ENCODE data around the gene NGEF.
A peak's percentile ranks its signal among the peaks of the same experiment; 100 is the strongest.

DNA sequence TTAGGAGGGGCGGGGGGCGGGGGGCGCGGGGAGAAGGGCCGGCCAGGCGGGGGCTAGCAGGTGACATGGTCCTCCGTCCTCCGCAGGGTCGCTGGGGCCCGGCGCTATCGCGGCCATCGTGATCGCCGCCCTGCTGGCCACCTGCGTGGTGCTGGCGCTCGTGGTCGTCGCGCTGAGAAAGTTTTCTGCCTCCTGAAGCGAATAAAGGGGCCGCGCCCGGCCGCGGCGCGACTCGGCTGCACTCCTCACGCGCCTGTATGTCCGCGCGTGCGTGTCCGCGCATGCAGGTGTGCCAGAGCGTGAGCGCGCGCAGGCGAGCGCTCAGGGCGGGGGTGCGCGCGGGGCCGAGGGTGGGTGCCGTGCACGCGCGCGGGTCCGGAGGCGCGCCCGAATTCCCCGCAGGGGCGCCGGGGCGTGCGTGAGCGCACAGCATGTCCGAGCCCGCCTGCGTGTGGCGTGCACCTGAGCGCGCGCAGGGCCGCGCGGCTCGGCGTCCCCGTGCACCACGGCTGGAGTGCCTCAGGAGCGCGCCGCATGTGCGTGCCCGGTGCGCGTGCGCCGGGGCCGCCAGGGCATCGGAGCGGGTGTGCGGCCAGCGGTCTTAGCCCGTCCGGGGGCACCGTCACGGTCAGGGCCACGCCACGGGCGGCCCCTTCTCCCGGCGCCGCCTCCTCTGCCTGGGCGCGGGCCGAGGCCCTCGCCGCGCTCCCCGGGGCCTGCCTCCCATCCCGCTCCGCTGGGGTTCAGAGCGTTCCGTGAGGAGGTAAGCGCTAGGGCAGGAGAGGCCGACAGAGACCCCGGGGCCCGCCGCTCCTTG is 136.7 kb downstream of the NGEF start:
- TF ChIP-seq, protein P1, sequence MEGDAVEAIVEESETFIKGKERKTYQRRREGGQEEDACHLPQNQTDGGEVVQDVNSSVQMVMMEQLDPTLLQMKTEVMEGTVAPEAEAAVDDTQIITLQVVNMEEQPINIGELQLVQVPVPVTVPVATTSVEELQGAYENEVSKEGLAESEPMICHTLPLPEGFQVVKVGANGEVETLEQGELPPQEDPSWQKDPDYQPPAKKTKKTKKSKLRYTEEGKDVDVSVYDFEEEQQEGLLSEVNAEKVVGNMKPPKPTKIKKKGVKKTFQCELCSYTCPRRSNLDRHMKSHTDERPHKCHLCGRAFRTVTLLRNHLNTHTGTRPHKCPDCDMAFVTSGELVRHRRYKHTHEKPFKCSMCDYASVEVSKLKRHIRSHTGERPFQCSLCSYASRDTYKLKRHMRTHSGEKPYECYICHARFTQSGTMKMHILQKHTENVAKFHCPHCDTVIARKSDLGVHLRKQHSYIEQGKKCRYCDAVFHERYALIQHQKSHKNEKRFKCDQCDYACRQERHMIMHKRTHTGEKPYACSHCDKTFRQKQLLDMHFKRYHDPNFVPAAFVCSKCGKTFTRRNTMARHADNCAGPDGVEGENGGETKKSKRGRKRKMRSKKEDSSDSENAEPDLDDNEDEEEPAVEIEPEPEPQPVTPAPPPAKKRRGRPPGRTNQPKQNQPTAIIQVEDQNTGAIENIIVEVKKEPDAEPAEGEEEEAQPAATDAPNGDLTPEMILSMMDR (IDR thresholded peaks at IDR 0.05), result peak; percentile 31
- no peak for TF ChIP-seq ZFX (IDR thresholded peaks at IDR 0.05; ENCODE audit: borderline replicate concordance)

Data from 22Rv1 (cell line).